ENCODE measurements around the gene MAPK1IP1L. TPM values are rescaled to one million over a fixed set of nuclear protein-coding genes. Genes with fewer than 3 reads are reported as not detected.

Gene MAPK1IP1L
- total and polyA plus RNA-seq, 2 of the 13 experiments (the other 11 are each of a cell fraction or from before 2014, with no cell fraction given), result 27.8 to 68.4 TPM

GRCh38 chr14:55103005-55103640 is 51.7 kb downstream of the MAPK1IP1L start (continued):
- TF ChIP-seq RFXANK (CRISPR knock-in tag; IDR thresholded peaks at IDR 0.05), result no peak
- TF ChIP-seq, protein P1, sequence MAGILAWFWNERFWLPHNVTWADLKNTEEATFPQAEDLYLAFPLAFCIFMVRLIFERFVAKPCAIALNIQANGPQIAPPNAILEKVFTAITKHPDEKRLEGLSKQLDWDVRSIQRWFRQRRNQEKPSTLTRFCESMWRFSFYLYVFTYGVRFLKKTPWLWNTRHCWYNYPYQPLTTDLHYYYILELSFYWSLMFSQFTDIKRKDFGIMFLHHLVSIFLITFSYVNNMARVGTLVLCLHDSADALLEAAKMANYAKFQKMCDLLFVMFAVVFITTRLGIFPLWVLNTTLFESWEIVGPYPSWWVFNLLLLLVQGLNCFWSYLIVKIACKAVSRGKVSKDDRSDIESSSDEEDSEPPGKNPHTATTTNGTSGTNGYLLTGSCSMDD (CRISPR knock-in tag; IDR thresholded peaks at IDR 0.05), result no peak
- TF ChIP-seq DMAP1 (CRISPR knock-in tag; IDR thresholded peaks at IDR 0.05), result peak; percentile 89
- TF ChIP-seq ZSCAN30 (CRISPR knock-in tag; IDR thresholded peaks at IDR 0.05), result no peak
- TF ChIP-seq PREB (CRISPR knock-in tag; IDR thresholded peaks at IDR 0.05), result no peak
- TF ChIP-seq ZNF510 (CRISPR knock-in tag; IDR thresholded peaks at IDR 0.05; ENCODE audit: low read depth), result no peak
- no peak for TF ChIP-seq ZNF207 (IDR thresholded peaks at IDR 0.05; ENCODE audit: borderline replicate concordance)
- TF ChIP-seq ZFP36 (IDR thresholded peaks at IDR 0.05; ENCODE audit: borderline replicate concordance, low read depth, low read length, partially characterized antibody), result no peak
- TF ChIP-seq RERE (CRISPR knock-in tag; IDR thresholded peaks at IDR 0.05; ENCODE audit: low read depth), result peak; percentile 30; the same call in 1 of the 2 replicates
- TF ChIP-seq DZIP1 (CRISPR knock-in tag; IDR thresholded peaks at IDR 0.05), result 0 out of 2 replicates have a peak, but pooled peaks have one; percentile 29
- peak; percentile 56; the same call in 1 of the 2 replicates for TF ChIP-seq ZNF350 (CRISPR knock-in tag; IDR thresholded peaks at IDR 0.05; ENCODE audit: borderline replicate concordance, low read depth)
- peak; percentile 79 for TF ChIP-seq ARNTL (CRISPR knock-in tag; IDR thresholded peaks at IDR 0.05)
- 0 out of 2 replicates have a peak, but pooled peaks have one; percentile 53 for TF ChIP-seq CCDC6 (CRISPR knock-in tag; IDR thresholded peaks at IDR 0.05)
- TF ChIP-seq RBM39 (IDR thresholded peaks at IDR 0.05; ENCODE audit: low read depth, low read length, poor library complexity, severe bottlenecking), result no peak
- peak; percentile 99 for TF ChIP-seq FOSL2 (CRISPR knock-in tag; IDR thresholded peaks at IDR 0.05)
- TF ChIP-seq XRCC5 (optimal IDR thresholded peaks at IDR 0.05; ENCODE audit: low read length), result peak; percentile 51
- no peak for TF ChIP-seq ZKSCAN1 (IDR thresholded peaks at IDR 0.05; ENCODE audit: low read length)
- TF ChIP-seq TRIM24 (CRISPR knock-in tag; IDR thresholded peaks at IDR 0.05), result no peak
- TF ChIP-seq ZNF17 (CRISPR knock-in tag; IDR thresholded peaks at IDR 0.05), result no peak
- no peak for TF ChIP-seq HHEX (CRISPR knock-in tag; IDR thresholded peaks at IDR 0.05)
- no peak for TF ChIP-seq FIP1L1 (IDR thresholded peaks at IDR 0.05; ENCODE audit: borderline replicate concordance, insufficient read depth, low read depth, low read length)

All from HepG2 (cell line).